Measurements from ENCODE around the gene WDR5B. TPM values are rescaled to one million over a fixed set of nuclear protein-coding genes. Genes with fewer than 3 reads are reported as not detected.

The WDR5B gene
- total and polyA plus RNA-seq, 2 of the 4 experiments (the other 2 are of a cell fraction): 3.1 to 5.6 TPM

DNA sequence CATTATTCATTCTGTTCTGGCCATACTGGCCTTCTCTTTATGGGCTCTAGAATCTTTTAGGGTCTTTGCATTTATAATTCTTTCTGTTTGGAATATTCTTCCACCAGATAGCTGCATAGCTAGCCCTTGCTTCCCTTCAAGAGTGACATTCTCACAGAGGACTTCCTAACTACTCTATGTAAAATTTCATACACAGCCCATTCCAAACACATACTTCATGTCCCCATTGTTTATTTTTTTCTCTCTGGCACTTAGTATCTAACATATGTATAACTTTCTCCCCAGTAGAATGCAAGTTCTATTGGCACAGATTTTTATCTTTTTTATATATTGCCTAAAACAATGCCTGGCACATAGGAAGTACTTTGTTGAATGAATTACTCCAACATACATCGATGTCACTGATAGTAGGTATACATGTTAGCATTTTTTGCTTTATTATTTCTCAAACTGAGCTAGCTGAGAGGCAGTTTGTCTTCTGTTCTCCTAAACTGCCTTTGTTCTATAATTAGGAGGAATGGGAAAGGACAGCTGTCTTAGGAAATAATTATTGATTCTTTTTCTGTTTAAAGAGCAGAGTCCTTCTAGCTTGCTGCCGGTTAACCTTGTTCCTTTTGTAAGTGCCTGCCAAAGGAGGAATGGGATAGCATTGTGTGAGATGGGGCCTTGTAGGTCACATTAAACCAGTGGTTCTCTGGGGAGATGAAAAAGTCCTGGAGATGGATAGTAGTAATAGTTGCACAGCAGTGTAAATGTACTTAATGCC lies 24.0 kb downstream of the WDR5B start:
- H2AK5ac ChIP-seq (ENCODE audit: low read depth, low read length): no peak overlapping the region
- H3K9me1 ChIP-seq (ENCODE audit: insufficient read depth, low read length): no peaks in the 10 kb centered on the region
- H3K9me3 ChIP-seq (ENCODE audit: control insufficient read depth, insufficient read depth, low read length): no peaks in the 10 kb centered on the region
- no peak overlapping the region for H3K14ac ChIP-seq (replicated peaks; ENCODE audit: low read depth, low read length)
- peak overlapping the region; percentile 38; the same call in 1 of the 2 replicates for H3K4me2 ChIP-seq (ENCODE audit: low read depth, low read length)
- no peak overlapping the region for H3K9ac ChIP-seq (ENCODE audit: low read depth, low read length)
- no peak overlapping the region for H4K8ac ChIP-seq (ENCODE audit: low read depth in 2 of 2, low read length in 2 of 2)
- H2BK15ac ChIP-seq (ENCODE audit: low read depth, low read length): no peak overlapping the region
- dilution Hi-C loops (cut with HindIII; ENCODE audit: low sequenced_read_pairs, unreplicated experiment) (no loop called here), in situ Hi-C loops (cut with MboI; ENCODE audit: low sequenced_read_pairs) (loop anchor here (10.0 kb wide), 1 partner anchor 283 kb away; no protein-coding TSS in a partner anchor), intact Hi-C loops (cut with micrococcal nuclease) (loop anchor here (5.0 kb wide), 1 partner anchor 170 kb away; the partner anchor contains the start of genes DTX3L and PARP9)
- DNase-seq (peak; percentile 5), ATAC-seq (ENCODE audit: low read depth) (peak; percentile 54)
- no peak overlapping the region for H2AK9ac ChIP-seq (replicated peaks; ENCODE audit: low read depth, low read length, poor library complexity)
- TF ChIP-seq POLR2A (IDR thresholded peaks at IDR 0.05; ENCODE audit: low read depth, low read length) (no peak), RFX5 (IDR thresholded peaks at IDR 0.05; ENCODE audit: low read depth, low read length) (no peak), RCOR1 (IDR thresholded peaks at IDR 0.05; ENCODE audit: insufficient replicate concordance, low read length) (no peak), CEBPB (IDR thresholded peaks at IDR 0.05; ENCODE audit: low read depth, low read length) (no peak), RAD21 (IDR thresholded peaks at IDR 0.05; ENCODE audit: low read length) (no peak), FOS (IDR thresholded peaks at IDR 0.05; ENCODE audit: low read depth, low read length) (no peak), CHD1 (IDR thresholded peaks at IDR 0.05; ENCODE audit: low read depth, low read length) (no peak)
- TF ChIP-seq, protein P1, sequence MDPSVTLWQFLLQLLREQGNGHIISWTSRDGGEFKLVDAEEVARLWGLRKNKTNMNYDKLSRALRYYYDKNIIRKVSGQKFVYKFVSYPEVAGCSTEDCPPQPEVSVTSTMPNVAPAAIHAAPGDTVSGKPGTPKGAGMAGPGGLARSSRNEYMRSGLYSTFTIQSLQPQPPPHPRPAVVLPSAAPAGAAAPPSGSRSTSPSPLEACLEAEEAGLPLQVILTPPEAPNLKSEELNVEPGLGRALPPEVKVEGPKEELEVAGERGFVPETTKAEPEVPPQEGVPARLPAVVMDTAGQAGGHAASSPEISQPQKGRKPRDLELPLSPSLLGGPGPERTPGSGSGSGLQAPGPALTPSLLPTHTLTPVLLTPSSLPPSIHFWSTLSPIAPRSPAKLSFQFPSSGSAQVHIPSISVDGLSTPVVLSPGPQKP (IDR thresholded peaks at IDR 0.05; ENCODE audit: borderline replicate concordance, low read depth, low read length): no peak
- TF ChIP-seq, protein P2, sequence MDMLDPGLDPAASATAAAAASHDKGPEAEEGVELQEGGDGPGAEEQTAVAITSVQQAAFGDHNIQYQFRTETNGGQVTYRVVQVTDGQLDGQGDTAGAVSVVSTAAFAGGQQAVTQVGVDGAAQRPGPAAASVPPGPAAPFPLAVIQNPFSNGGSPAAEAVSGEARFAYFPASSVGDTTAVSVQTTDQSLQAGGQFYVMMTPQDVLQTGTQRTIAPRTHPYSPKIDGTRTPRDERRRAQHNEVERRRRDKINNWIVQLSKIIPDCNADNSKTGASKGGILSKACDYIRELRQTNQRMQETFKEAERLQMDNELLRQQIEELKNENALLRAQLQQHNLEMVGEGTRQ (IDR thresholded peaks at IDR 0.05; ENCODE audit: low read depth, low read length): no peak
- H3K79me1 ChIP-seq (ENCODE audit: low read depth in 1 of 2, low read length in 2 of 2): peaks cover 0 to 3% of the 10 kb centered on the region in 2 experiments; a peak in 1 of 4 replicates
- ChIA-PET POLR2A (ENCODE audit: unreplicated experiment) (no interaction called here), CTCF (no interaction called here)
- WGBS, 2 experiments (ENCODE audit: extremely low coverage in 2 of 2, insufficient read length in 1 of 2): no CpG with 5 or more reads among the region's 2 CpGs
- no peak overlapping the region for H2BK120ac ChIP-seq (ENCODE audit: low read depth, low read length)
- H2BK20ac ChIP-seq (ENCODE audit: low read depth, low read length): no peak overlapping the region
- H3K4ac ChIP-seq (ENCODE audit: low read depth, low read length): no peak overlapping the region
- no peak overlapping the region for H3K27ac ChIP-seq (ENCODE audit: insufficient read depth, low read length)
- H3K4me3 ChIP-seq (ENCODE audit: insufficient read depth, low read depth, low read length): no peak overlapping the region
- H3K56ac ChIP-seq (ENCODE audit: extremely low read depth, insufficient read depth, low read length): no peak overlapping the region
- H4K5ac ChIP-seq (ENCODE audit: low read depth, low read length): no peak overlapping the region
- no peaks in the 10 kb centered on the region for H3K27me3 ChIP-seq (ENCODE audit: control insufficient read depth, insufficient read depth, low read length)
- no peak overlapping the region for H2AFZ ChIP-seq (replicated peaks; ENCODE audit: low read length, poor library complexity)
- H3K23ac ChIP-seq (ENCODE audit: low read depth, low read length): no peak overlapping the region
- BruUV-seq (replicated peaks): no TSS peak
- no peaks in the 10 kb centered on the region for H4K20me1 ChIP-seq (ENCODE audit: insufficient read depth, low read length)
- H2BK5ac ChIP-seq (ENCODE audit: low read depth, low read length, poor library complexity, severe bottlenecking): no peak overlapping the region
- no peak overlapping the region; the same call in 1 of the 2 replicates for H3K18ac ChIP-seq (ENCODE audit: low read depth, low read length)
- H4K91ac ChIP-seq (ENCODE audit: insufficient read depth, low read depth, low read length): no peak overlapping the region
- H3K4me1 ChIP-seq (ENCODE audit: control insufficient read depth, insufficient read depth, low read length): peaks cover 5% of the 10 kb centered on the region
- H3K36me3 ChIP-seq (ENCODE audit: control insufficient read depth, insufficient read depth, low read length): no peaks in the 10 kb centered on the region; the same call in 1 of the 2 replicates
